ENCODE data around the gene MEMO1.

Gene MEMO1

GRCh38 chr2:32003791-32004190 is 7.0 kb downstream of the MEMO1 start:
- FAIRE-seq (no peak), DNase-seq (ENCODE audit: insufficient read length, low spot score) (no peak)
- TF ChIP-seq, protein P1, sequence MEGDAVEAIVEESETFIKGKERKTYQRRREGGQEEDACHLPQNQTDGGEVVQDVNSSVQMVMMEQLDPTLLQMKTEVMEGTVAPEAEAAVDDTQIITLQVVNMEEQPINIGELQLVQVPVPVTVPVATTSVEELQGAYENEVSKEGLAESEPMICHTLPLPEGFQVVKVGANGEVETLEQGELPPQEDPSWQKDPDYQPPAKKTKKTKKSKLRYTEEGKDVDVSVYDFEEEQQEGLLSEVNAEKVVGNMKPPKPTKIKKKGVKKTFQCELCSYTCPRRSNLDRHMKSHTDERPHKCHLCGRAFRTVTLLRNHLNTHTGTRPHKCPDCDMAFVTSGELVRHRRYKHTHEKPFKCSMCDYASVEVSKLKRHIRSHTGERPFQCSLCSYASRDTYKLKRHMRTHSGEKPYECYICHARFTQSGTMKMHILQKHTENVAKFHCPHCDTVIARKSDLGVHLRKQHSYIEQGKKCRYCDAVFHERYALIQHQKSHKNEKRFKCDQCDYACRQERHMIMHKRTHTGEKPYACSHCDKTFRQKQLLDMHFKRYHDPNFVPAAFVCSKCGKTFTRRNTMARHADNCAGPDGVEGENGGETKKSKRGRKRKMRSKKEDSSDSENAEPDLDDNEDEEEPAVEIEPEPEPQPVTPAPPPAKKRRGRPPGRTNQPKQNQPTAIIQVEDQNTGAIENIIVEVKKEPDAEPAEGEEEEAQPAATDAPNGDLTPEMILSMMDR (IDR thresholded peaks at IDR 0.05; ENCODE audit: insufficient read depth, missing control alignments): no peak

DNA sequence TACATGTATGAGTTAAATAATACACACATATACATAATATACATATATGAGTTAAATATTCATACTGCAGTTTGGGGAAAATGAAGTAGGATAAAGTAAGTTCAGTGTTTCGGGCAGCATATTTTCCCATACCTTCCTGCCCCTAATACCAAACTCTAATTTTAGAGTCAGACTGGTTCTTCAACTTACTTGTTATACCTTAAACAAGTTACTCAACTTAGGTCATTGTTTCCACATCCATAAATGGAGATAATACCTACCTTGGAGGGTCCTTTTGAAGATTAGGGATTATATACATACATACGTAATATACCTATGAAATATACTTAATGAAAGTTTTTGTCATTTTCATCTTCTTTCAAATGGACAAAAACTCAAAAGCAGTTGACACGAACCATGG is 8.4 kb downstream of the MEMO1 start:
- DNase-seq (ENCODE audit: insufficient read length, low spot score) (no peak), FAIRE-seq (no peak)
- TF ChIP-seq, protein P1 (IDR thresholded peaks at IDR 0.05; ENCODE audit: insufficient read depth, missing control alignments): no peak

- DNase-seq (ENCODE audit: insufficient read length, low spot score) (no peak), FAIRE-seq (no peak)
- TF ChIP-seq, protein P1 (IDR thresholded peaks at IDR 0.05; ENCODE audit: insufficient read depth, missing control alignments): no peak
These were observed 11.4 kb downstream of the MEMO1 start for GRCh38 chr2:31999438-31999837.

DNA sequence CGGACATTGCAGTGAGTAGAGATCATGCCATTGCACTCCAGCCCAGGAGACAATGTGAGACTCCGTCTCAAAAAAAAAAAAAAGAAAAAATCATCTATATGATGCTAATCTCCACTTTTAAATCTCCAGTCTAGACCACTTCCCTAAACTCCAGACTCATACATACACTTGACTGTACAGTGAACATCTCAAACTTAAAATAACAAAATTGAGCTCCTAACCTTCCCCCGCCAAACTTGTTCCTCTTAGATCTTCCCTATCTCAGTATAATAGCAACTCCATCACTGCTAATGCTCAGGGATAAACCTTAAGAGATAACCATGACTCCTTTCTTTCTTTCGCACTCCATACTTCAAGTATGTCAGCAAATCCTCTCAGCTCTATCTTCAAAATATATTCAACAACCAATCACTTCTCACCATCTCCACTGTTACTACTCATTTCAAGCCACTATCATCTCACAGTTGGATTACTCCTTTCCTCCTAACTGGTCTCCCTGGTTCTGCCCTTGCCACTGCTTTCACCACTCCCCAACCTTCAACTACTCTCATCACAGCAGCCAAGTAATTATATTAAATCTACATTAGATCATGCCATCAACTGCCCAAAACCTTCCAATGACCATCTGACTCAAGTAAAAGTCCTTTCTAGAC is 12.0 kb downstream of the MEMO1 start:
- FAIRE-seq (no peak), DNase-seq (ENCODE audit: insufficient read length, low spot score) (no peak)
- TF ChIP-seq, protein P1 (IDR thresholded peaks at IDR 0.05; ENCODE audit: insufficient read depth, missing control alignments): no peak

GRCh38 chr2:31997653-31998052 is 13.2 kb downstream of the MEMO1 start:
- no peak for DNase-seq (ENCODE audit: insufficient read length, low spot score)
- TF ChIP-seq, protein P1 (IDR thresholded peaks at IDR 0.05; ENCODE audit: insufficient read depth, missing control alignments): no peak
- FAIRE-seq: no peak

GRCh38 chr2:31996571-31997150 is 14.1 kb downstream of the MEMO1 start:
- TF ChIP-seq, protein P1 (IDR thresholded peaks at IDR 0.05; ENCODE audit: insufficient read depth, missing control alignments): no peak
- FAIRE-seq (no peak), DNase-seq (ENCODE audit: insufficient read length, low spot score) (no peak)

DNA sequence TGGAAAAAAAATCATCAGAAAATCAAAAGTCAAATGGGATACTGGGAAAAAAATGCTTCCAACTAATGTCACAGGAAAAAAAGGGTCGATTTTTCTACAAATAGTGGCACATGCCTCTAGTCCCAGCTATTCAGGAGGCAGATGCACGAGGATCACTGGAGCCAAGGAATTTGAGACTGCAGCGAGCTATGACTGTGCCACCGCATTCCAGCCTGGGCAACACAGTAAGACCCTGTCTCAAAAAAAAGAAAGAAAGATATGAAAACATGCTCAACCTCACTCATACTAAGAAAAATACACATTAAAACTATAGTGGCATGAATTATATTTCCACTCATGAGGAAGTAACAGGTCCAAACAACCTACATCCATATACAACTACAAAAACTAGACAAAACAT is 17.9 kb downstream of the MEMO1 start:
- no peak for FAIRE-seq
- TF ChIP-seq, protein P1 (IDR thresholded peaks at IDR 0.05; ENCODE audit: insufficient read depth, missing control alignments): no peak
- no peak for DNase-seq (ENCODE audit: insufficient read length, low spot score)

All from D721Med (cell line).